Suprapubic skin (tissue), 3 donors: ENCODE measurements around the gene STYXL1.

ENCODE experiments used
- EP300 ChIP-seq: sonication (generic); formaldehyde crosslinking; IDR thresholded peaks from one replicate; pipeline ENCODE4 v1.6.1; 2017; ENCODE audit warnings: antibody characterized with exemption
- TF ChIP-seq, protein P1 (sequence below), 2 donors: fragments of 200-600 bp in 1 of 2; fragments of 450-650 bp in 1 of 2; sonication (generic) in 1 of 2; IDR thresholded peaks; one replicate each; pipeline ENCODE4 v1.5.1; 2016 to 2019; ENCODE audit warnings: antibody characterized with exemption in 2 of 2, mild to moderate bottlenecking in 1 of 2, moderate library complexity in 1 of 2

DNA sequence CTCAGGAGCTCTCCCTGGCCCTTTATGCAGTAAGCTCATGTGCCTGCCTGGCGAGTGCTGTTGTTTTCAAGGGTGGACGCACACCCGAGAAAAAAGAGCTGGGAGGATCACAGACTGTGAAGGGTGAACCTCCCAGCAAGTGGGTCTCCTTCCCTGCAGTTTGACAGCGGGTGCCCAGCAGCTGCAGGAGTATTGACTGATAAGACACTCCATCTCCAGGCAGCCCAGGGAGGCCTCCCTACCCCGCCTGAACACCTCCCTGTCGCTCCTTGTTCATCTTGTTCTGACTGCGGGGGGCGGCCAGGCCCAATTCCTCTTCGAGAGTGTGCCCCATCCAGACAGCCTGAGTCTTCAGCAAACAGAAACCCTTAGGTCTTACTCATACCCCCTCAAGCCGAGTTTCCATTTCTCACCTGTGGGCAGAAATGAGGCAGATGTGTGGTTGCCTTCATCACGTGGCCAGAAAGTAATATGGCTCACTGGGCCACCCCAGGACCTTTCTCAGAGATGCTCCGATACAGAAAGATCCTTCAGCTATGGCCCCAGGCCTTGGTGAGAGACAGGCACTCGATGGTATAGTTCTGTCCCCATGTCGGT, 17.3 kb upstream of the STYXL1 start:
- no peak for TF ChIP-seq EP300
- TF ChIP-seq, protein P1, sequence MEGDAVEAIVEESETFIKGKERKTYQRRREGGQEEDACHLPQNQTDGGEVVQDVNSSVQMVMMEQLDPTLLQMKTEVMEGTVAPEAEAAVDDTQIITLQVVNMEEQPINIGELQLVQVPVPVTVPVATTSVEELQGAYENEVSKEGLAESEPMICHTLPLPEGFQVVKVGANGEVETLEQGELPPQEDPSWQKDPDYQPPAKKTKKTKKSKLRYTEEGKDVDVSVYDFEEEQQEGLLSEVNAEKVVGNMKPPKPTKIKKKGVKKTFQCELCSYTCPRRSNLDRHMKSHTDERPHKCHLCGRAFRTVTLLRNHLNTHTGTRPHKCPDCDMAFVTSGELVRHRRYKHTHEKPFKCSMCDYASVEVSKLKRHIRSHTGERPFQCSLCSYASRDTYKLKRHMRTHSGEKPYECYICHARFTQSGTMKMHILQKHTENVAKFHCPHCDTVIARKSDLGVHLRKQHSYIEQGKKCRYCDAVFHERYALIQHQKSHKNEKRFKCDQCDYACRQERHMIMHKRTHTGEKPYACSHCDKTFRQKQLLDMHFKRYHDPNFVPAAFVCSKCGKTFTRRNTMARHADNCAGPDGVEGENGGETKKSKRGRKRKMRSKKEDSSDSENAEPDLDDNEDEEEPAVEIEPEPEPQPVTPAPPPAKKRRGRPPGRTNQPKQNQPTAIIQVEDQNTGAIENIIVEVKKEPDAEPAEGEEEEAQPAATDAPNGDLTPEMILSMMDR (IDR thresholded peaks at IDR 0.05): no peak
